H9 (cell line): ENCODE results near the gene GM2A. TPM values are rescaled to one million over a fixed set of nuclear protein-coding genes. Genes with fewer than 3 reads are reported as not detected.

Source experiments
- DNase-seq: peaks from one replicate; pipeline ENCODE4 v3.0.0-alpha.2; 2017
- H2AFZ ChIP-seq: one replicate; pipeline ENCODE4 v1.6.1; 2013; ENCODE audit warnings: mild to moderate bottlenecking, low read length, control low read depth, moderate library complexity
- H2AK5ac ChIP-seq: 2 replicates; pipeline ENCODE4 v1.6.1; 2013; ENCODE audit warnings: low read length, control low read depth, mixed read lengths; ENCODE audit not compliant: insufficient read length
- H2BK120ac ChIP-seq: one replicate; pipeline ENCODE4 v1.6.1; 2013; ENCODE audit warnings: low read depth, mild to moderate bottlenecking, low read length, control low read depth, inconsistent platforms; ENCODE audit not compliant: poor library complexity, severe bottlenecking
- H2BK12ac ChIP-seq: 2 replicates; pipeline ENCODE4 v1.6.1; 2013; ENCODE audit warnings: low read length, control low read depth, mixed read lengths, low read depth; ENCODE audit not compliant: insufficient read length
- H2BK15ac ChIP-seq: 2 replicates; pipeline ENCODE4 v1.6.1; 2013; ENCODE audit warnings: low read depth, low read length, control low read depth
- H2BK20ac ChIP-seq: one replicate; pipeline ENCODE4 v1.6.1; 2013; ENCODE audit warnings: low read depth, mild to moderate bottlenecking, low read length, control low read depth, inconsistent platforms; ENCODE audit not compliant: poor library complexity, severe bottlenecking
- H2BK5ac ChIP-seq: 2 replicates; pipeline ENCODE4 v1.6.1; 2013; ENCODE audit warnings: low read length, control low read depth, mixed read lengths; ENCODE audit not compliant: insufficient read length
- H3K14ac ChIP-seq: 2 replicates; pipeline ENCODE4 v1.6.1; 2013; ENCODE audit warnings: low read length, control low read depth; ENCODE audit not compliant: insufficient read depth
- H3K18ac ChIP-seq: 2 replicates; pipeline ENCODE4 v1.6.1; 2013; ENCODE audit warnings: low read depth, mild to moderate bottlenecking, mixed read lengths, low read length, control low read depth; ENCODE audit not compliant: insufficient read length
- H3K23ac ChIP-seq: 2 replicates; pipeline ENCODE4 v1.6.1; 2013; ENCODE audit warnings: low read length, control low read depth, mixed read lengths, low read depth; ENCODE audit not compliant: insufficient read length
- H3K23me2 ChIP-seq: 2 replicates; pipeline ENCODE4 v1.6.1; 2013; ENCODE audit warnings: low read depth, mild to moderate bottlenecking, mixed read lengths, low read length, control low read depth; ENCODE audit not compliant: insufficient read length, poor library complexity, severe bottlenecking
- H3K27ac ChIP-seq: 2 replicates; pipeline ENCODE4 v1.5.1; 2013; ENCODE audit warnings: low read length, control low read depth, mixed read lengths, low read depth; ENCODE audit not compliant: insufficient read length
- H3K27me3 ChIP-seq: 2 replicates; pipeline ENCODE4 v1.6.1; 2013; ENCODE audit warnings: low read length, control low read depth, inconsistent platforms; ENCODE audit not compliant: insufficient read depth
- H3K4ac ChIP-seq: 2 replicates; pipeline ENCODE4 v1.6.1; 2013; ENCODE audit warnings: low read depth, mild to moderate bottlenecking, control low read depth, inconsistent platforms, low read length, moderate library complexity
- H3K4me1 ChIP-seq: 2 replicates; pipeline ENCODE4 v1.6.1; 2013; ENCODE audit warnings: low read length, control low read depth, inconsistent platforms; ENCODE audit not compliant: insufficient read depth
- H3K4me2 ChIP-seq: 2 replicates; pipeline ENCODE4 v1.6.1; 2013; ENCODE audit warnings: low read length, control low read depth, mixed read lengths; ENCODE audit not compliant: insufficient read length, insufficient read depth
- H3K56ac ChIP-seq: 2 replicates; pipeline ENCODE4 v1.6.1; 2013; ENCODE audit warnings: low read depth, mild to moderate bottlenecking, mixed read lengths, low read length, control low read depth; ENCODE audit not compliant: insufficient read length
- H3K79me1 ChIP-seq: 2 replicates; pipeline ENCODE4 v1.6.1; 2013; ENCODE audit warnings: low read depth, mild to moderate bottlenecking, moderate library complexity, low read length, control low read depth, inconsistent platforms; ENCODE audit not compliant: insufficient read depth, poor library complexity, severe bottlenecking
- H3K79me2 ChIP-seq: 2 replicates; pipeline ENCODE4 v1.6.1; 2013; ENCODE audit warnings: low read length, control low read depth, inconsistent platforms; ENCODE audit not compliant: insufficient read depth
- H3K9ac ChIP-seq: 2 replicates; pipeline ENCODE4 v1.6.1; 2013; ENCODE audit warnings: low read length, control low read depth, mixed read lengths; ENCODE audit not compliant: insufficient read length; ENCODE audit errors: extremely low read depth
- H3K9me3 ChIP-seq: one replicate; pipeline ENCODE4 v1.6.1; 2013; ENCODE audit warnings: low read depth, low read length, inconsistent platforms; ENCODE audit not compliant: control insufficient read depth
- H3T11ph ChIP-seq: one replicate; pipeline ENCODE4 v1.6.1; 2013; ENCODE audit warnings: mild to moderate bottlenecking, low read length, control low read depth, inconsistent platforms
- H4K20me1 ChIP-seq: one replicate; pipeline ENCODE4 v1.6.1; 2013; ENCODE audit not compliant: control insufficient read depth, insufficient read length, insufficient read depth
- H4K5ac ChIP-seq: 2 replicates; pipeline ENCODE4 v1.6.1; 2013; ENCODE audit warnings: low read depth, mild to moderate bottlenecking, mixed read lengths, low read length, control low read depth; ENCODE audit not compliant: insufficient read length
- H4K8ac ChIP-seq: replicated peaks from 2 replicates; pipeline ENCODE4 v1.6.1; 2013; ENCODE audit warnings: low read length, control low read depth, mixed read lengths, low read depth; ENCODE audit not compliant: insufficient read length
- H4K91ac ChIP-seq: 2 replicates; pipeline ENCODE4 v1.6.1; 2013; ENCODE audit warnings: low read depth, mild to moderate bottlenecking, moderate library complexity, mixed read lengths, low read length, control low read depth; ENCODE audit not compliant: insufficient read length
- H3K27ac Mint-ChIP-seq, 3 experiments: 2 replicates in 2 of 3; 3 replicates in 1 of 3; pipeline ENCODE4 v1.8.0; 2020 to 2021; ENCODE audit warnings: mixed read lengths in 3 of 3, mild to moderate bottlenecking in 1 of 3, moderate library complexity in 1 of 3
- H3K27me3 Mint-ChIP-seq: 2 replicates; pipeline ENCODE4 v1.8.0; 2021; ENCODE audit warnings: low read depth, mild to moderate bottlenecking, moderate library complexity, mixed read lengths
- H3K36me3 Mint-ChIP-seq, 3 experiments: 2 replicates in 2 of 3; 3 replicates in 1 of 3; pipeline ENCODE4 v1.8.0; 2020 to 2021; ENCODE audit warnings: low read depth in 3 of 3, mixed read lengths in 3 of 3; ENCODE audit not compliant: insufficient read depth in 1 of 3
- H3K4me1 Mint-ChIP-seq, 2 experiments: 2 replicates each; pipeline ENCODE4 v1.8.0; 2020; ENCODE audit warnings: mixed read lengths in 2 of 2
- H3K4me3 Mint-ChIP-seq, 2 experiments: 2 replicates in 1 of 2; 3 replicates in 1 of 2; pipeline ENCODE4 v1.8.0; 2020 to 2021; ENCODE audit warnings: mild to moderate bottlenecking in 2 of 2, mixed read lengths in 2 of 2, moderate library complexity in 1 of 2
- H3K9me3 Mint-ChIP-seq, 2 experiments: 2 replicates in 1 of 2; 3 replicates in 1 of 2; pipeline ENCODE4 v1.8.0; 2020; ENCODE audit warnings: mild to moderate bottlenecking in 2 of 2, mixed read lengths in 2 of 2, moderate library complexity in 1 of 2
- CTCF ChIP-seq: fragments of 200-600 bp; sonication (generic); conservative IDR thresholded peaks from 3 replicates; pipeline ENCODE4 v1.8.0; 2021; ENCODE audit warnings: antibody characterized with exemption, mild to moderate bottlenecking
- WGBS: extraction: QIAGEN DNeasy Blood & Tissue Kit; methylation state at CpG from one replicate; pipeline ENCODE4 v1.1.7; 2013; ENCODE audit warnings: missing lambda C conversion rate, low lambda C conversion rate, mixed read lengths; ENCODE audit not compliant: insufficient read length; ENCODE audit errors: extremely low coverage; 5-methylcytosine and 5-hydroxymethylcytosine counted together
- total RNA-seq: library from RNA; stranded (reverse); gene quantifications from 2 replicates; pipeline ENCODE4 v1.2.1, GENCODE V29; 2021

The GM2A gene
- total RNA-seq, 1 experiment from 2014 or later, result 27.8 TPM

GRCh38 chr5:151262532-151262931, 9.5 kb downstream of the GM2A start:
- Histone ChIP-seq H2AK5ac (no peak overlapping the region), H3K27ac (no peak overlapping the region), H3K14ac (no peak overlapping the region), H4K91ac (no peak overlapping the region), H2AFZ (no peak overlapping the region), H4K5ac (no peak overlapping the region), H3K23ac (no peak overlapping the region), H3K56ac (no peak overlapping the region), H3K4me2 (no peak overlapping the region), H2BK120ac (no peak overlapping the region), H3K18ac (no peak overlapping the region), H3T11ph (no peak overlapping the region), H3K23me2 (no peaks in the 10 kb centered on the region), H2BK5ac (no peak overlapping the region), H3K4ac (no peak overlapping the region), H2BK12ac (no peak overlapping the region), H3K79me2 (no peaks in the 10 kb centered on the region), H2BK20ac (no peak overlapping the region), H3K9ac (no peak overlapping the region), H3K27me3 (no peaks in the 10 kb centered on the region), H4K20me1 (no peaks in the 10 kb centered on the region), H3K9me3 (no peaks in the 10 kb centered on the region), H3K4me1 (peaks cover 3% of the 10 kb centered on the region; the same call in 1 of the 2 replicates), H3K79me1 (no peaks in the 10 kb centered on the region), H4K8ac (no peak overlapping the region), H2BK15ac (no peak overlapping the region)
- WGBS, result no CpG with 5 or more reads among the region's 3 CpGs
- no peak overlapping the region for H3K4me3 Mint-ChIP-seq
- peaks cover 10 to 14% of the 10 kb centered on the region in 2 experiments for H3K4me1 Mint-ChIP-seq
- H3K9me3 Mint-ChIP-seq, result no peaks in the 10 kb centered on the region
- peaks cover 12 to 18% (median 15%) of the 10 kb centered on the region in 3 experiments for H3K36me3 Mint-ChIP-seq
- no peak for TF ChIP-seq CTCF
- no peaks in the 10 kb centered on the region for H3K27me3 Mint-ChIP-seq
- DNase-seq, result no peak
- H3K27ac Mint-ChIP-seq, result peak overlapping the region in 1 of 3 experiments; percentile 29; a peak in 1 of 7 replicates
